Measurements from ENCODE around the gene NEDD4L.

DNA sequence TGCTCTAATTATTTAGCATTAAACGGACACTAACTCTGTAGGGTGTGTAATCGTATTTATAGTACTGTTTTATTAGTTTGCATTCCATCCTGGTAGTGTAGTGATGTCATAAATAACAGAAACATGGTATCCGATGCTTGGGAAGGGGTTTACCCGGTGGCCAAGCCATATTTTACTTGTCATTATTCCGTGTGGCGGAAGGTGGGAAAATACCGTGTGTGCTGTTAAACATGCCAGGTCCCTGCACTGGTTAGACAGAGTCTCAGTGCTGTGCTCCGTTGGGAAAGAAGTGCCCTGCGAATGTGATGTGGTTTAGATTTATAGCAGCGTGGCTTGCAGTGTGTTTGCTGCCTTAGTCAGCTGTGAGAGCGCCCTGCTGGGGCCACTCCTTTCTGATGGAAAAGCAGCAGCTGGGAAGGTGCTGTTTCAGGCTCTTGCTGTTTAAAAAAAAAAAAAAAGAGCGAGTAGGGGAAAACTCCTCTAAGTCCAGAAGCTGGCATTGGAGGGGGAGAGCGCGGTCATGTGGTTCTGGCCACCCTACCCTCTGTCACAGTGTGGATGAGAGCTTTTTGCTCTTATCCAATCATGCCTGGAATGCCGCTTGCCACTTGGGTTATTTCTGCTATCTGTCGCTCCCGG, 211.0 kb downstream of the NEDD4L start:
- TF ChIP-seq, protein P1, sequence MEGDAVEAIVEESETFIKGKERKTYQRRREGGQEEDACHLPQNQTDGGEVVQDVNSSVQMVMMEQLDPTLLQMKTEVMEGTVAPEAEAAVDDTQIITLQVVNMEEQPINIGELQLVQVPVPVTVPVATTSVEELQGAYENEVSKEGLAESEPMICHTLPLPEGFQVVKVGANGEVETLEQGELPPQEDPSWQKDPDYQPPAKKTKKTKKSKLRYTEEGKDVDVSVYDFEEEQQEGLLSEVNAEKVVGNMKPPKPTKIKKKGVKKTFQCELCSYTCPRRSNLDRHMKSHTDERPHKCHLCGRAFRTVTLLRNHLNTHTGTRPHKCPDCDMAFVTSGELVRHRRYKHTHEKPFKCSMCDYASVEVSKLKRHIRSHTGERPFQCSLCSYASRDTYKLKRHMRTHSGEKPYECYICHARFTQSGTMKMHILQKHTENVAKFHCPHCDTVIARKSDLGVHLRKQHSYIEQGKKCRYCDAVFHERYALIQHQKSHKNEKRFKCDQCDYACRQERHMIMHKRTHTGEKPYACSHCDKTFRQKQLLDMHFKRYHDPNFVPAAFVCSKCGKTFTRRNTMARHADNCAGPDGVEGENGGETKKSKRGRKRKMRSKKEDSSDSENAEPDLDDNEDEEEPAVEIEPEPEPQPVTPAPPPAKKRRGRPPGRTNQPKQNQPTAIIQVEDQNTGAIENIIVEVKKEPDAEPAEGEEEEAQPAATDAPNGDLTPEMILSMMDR (IDR thresholded peaks at IDR 0.05): no peak
- TF ChIP-seq POLR2A (IDR thresholded peaks at IDR 0.05; ENCODE audit: low read depth) (no peak), POLR2AphosphoS5 (IDR thresholded peaks at IDR 0.05) (no peak), EP300 (IDR thresholded peaks at IDR 0.05) (no peak)

Measured in esophagus muscularis mucosa (tissue), 4 donors.